Glutamatergic neuron (in vitro differentiated cells): ENCODE results near the gene ABCA1. TPM values are rescaled to one million over a fixed set of nuclear protein-coding genes. Genes with fewer than 3 reads are reported as not detected.

Experiments
- DNase-seq: peaks from one replicate; pipeline ENCODE4 v3.0.0; 2022
- H3K27ac Mint-ChIP-seq: one replicate; pipeline ENCODE4 v1.8.0; 2020; ENCODE audit warnings: mild to moderate bottlenecking, mixed read lengths, inconsistent platforms; ENCODE audit not compliant: unreplicated experiment
- H3K27me3 Mint-ChIP-seq: one replicate; pipeline ENCODE4 v1.8.0; 2020; ENCODE audit warnings: mild to moderate bottlenecking, moderate library complexity, mixed read lengths, inconsistent platforms; ENCODE audit not compliant: unreplicated experiment
- H3K36me3 Mint-ChIP-seq: one replicate; pipeline ENCODE4 v1.8.0; 2020; ENCODE audit warnings: mild to moderate bottlenecking, mixed read lengths, inconsistent platforms; ENCODE audit not compliant: unreplicated experiment
- H3K4me1 Mint-ChIP-seq: one replicate; pipeline ENCODE4 v1.8.0; 2020; ENCODE audit warnings: mild to moderate bottlenecking, low read depth, mixed read lengths, inconsistent platforms; ENCODE audit not compliant: unreplicated experiment
- H3K4me3 Mint-ChIP-seq: one replicate; pipeline ENCODE4 v1.8.0; 2020; ENCODE audit warnings: mild to moderate bottlenecking, mixed read lengths, inconsistent platforms; ENCODE audit not compliant: unreplicated experiment
- H3K9me3 Mint-ChIP-seq: one replicate; pipeline ENCODE4 v1.8.0; 2020; ENCODE audit warnings: mild to moderate bottlenecking, moderate library complexity, mixed read lengths, inconsistent platforms; ENCODE audit not compliant: unreplicated experiment
- total RNA-seq: library from RNA; stranded (reverse); fragmentation: NEBNext Ultra II Directional; extraction: Animal tissue kit (Norgen Biotek cat#: 25700); gene quantifications from one replicate; pipeline ENCODE4 v1.2.1, GENCODE V29; 2021; ENCODE audit not compliant: unreplicated experiment
- TF ChIP-seq, protein P1 (sequence below): fragments of 200-600 bp; sonication (generic); IDR thresholded peaks from one replicate; pipeline ENCODE4 v1.5.0; 2021; ENCODE audit not compliant: partially characterized antibody, unreplicated experiment

Gene ABCA1
- total RNA-seq, 1 donor from 2014 or later, result 146 TPM

- Mint-ChIP-seq H3K4me1 (peaks cover 7% of the 10 kb centered on the region), H3K27ac (peak overlapping the region; percentile 95), H3K4me3 (peak overlapping the region; percentile 94), H3K36me3 (no peaks in the 10 kb centered on the region), H3K9me3 (peaks cover 6% of the 10 kb centered on the region), H3K27me3 (peaks cover 4% of the 10 kb centered on the region)
- peak; percentile 89 for DNase-seq
- TF ChIP-seq, protein P1, sequence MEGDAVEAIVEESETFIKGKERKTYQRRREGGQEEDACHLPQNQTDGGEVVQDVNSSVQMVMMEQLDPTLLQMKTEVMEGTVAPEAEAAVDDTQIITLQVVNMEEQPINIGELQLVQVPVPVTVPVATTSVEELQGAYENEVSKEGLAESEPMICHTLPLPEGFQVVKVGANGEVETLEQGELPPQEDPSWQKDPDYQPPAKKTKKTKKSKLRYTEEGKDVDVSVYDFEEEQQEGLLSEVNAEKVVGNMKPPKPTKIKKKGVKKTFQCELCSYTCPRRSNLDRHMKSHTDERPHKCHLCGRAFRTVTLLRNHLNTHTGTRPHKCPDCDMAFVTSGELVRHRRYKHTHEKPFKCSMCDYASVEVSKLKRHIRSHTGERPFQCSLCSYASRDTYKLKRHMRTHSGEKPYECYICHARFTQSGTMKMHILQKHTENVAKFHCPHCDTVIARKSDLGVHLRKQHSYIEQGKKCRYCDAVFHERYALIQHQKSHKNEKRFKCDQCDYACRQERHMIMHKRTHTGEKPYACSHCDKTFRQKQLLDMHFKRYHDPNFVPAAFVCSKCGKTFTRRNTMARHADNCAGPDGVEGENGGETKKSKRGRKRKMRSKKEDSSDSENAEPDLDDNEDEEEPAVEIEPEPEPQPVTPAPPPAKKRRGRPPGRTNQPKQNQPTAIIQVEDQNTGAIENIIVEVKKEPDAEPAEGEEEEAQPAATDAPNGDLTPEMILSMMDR, result no peak
Observed at GRCh38 chr9:104968025-104968982, 40.3 kb upstream of the ABCA1 start.

DNA sequence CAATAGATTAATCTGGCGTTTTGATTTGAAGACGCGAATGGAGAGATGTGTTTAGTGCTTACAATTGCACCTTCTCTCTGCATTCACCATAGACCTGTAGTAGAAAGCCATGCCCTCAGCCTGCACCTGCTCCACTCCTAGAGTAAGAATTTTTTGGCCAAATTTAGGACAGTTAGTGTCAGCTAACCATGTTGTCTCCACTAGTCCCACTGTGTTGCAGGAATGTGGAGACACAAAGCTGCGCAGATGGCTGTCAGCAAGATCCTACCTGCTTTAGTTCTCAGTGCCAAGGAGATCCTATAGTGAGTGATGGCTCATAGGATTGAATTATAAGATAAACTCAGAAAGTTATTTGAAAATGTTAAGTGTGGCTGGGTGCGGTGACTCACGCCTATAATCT is 35.1 kb upstream of the ABCA1 start:
- peaks cover 26% of the 10 kb centered on the region for H3K4me1 Mint-ChIP-seq
- H3K27me3 Mint-ChIP-seq, result no peaks in the 10 kb centered on the region
- DNase-seq, result no peak
- H3K27ac Mint-ChIP-seq, result peak overlapping the region; percentile 1
- H3K9me3 Mint-ChIP-seq, result peaks cover 4% of the 10 kb centered on the region
- TF ChIP-seq, protein P1, result no peak
- H3K36me3 Mint-ChIP-seq, result no peaks in the 10 kb centered on the region
- no peak overlapping the region for H3K4me3 Mint-ChIP-seq

- DNase-seq, result no peak
- Mint-ChIP-seq H3K4me3 (peak overlapping the region; percentile 65), H3K4me1 (peaks cover 26% of the 10 kb centered on the region), H3K27ac (peak overlapping the region; percentile 98), H3K9me3 (peaks cover 4% of the 10 kb centered on the region), H3K27me3 (no peaks in the 10 kb centered on the region), H3K36me3 (no peaks in the 10 kb centered on the region)
- TF ChIP-seq, protein P1, result no peak
Observed at GRCh38 chr9:104961701-104962359, 33.9 kb upstream of the ABCA1 start.

DNA sequence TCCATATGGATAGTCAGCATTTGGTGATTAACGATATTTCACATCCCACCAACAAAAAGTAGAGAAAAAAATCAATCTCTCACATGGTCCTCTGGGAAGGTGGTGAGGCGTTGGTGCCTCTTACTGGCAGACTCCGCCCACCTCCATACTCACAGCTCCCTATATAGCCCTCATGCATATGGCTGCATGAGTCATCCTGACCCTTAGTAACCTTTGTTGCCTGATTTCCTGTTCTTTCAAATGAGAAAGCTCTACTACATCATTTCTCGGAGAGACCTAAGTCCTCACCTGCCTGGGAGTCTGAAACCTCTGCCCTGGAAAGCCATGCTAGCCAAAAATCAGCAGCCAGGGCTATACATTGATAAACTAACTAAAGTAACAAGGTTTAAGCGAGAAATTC is 33.3 kb upstream of the ABCA1 start:
- H3K9me3 Mint-ChIP-seq, result peaks cover 4% of the 10 kb centered on the region
- TF ChIP-seq, protein P1, result no peak
- peak overlapping the region; percentile 98 for H3K27ac Mint-ChIP-seq
- H3K27me3 Mint-ChIP-seq, result no peaks in the 10 kb centered on the region
- H3K4me3 Mint-ChIP-seq, result peak overlapping the region; percentile 65
- no peaks in the 10 kb centered on the region for H3K36me3 Mint-ChIP-seq
- DNase-seq, result peak; percentile 63
- H3K4me1 Mint-ChIP-seq, result peaks cover 26% of the 10 kb centered on the region
